Peyer's patch (tissue), 4 donors: Measurements from ENCODE around the gene DPEP2.

Experiments
- POLR2A ChIP-seq, 2 donors: fragments of 450-650 bp; IDR thresholded peaks; one replicate each; pipeline ENCODE4 v1.5.1; 2017; ENCODE audit warnings: antibody characterized with exemption in 2 of 2, mild to moderate bottlenecking in 2 of 2, moderate library complexity in 2 of 2
- TF ChIP-seq, protein P1 (sequence below), 6 experiments: fragments of 450-650 bp in 4 of 6; fragments of 200-600 bp in 2 of 6; sonication (generic) in 1 of 6; IDR thresholded peaks; one replicate each; pipeline ENCODE4 v1.5.1; 2017 to 2019; ENCODE audit warnings: antibody characterized with exemption in 6 of 6, mild to moderate bottlenecking in 3 of 6, moderate library complexity in 1 of 6

DNA sequence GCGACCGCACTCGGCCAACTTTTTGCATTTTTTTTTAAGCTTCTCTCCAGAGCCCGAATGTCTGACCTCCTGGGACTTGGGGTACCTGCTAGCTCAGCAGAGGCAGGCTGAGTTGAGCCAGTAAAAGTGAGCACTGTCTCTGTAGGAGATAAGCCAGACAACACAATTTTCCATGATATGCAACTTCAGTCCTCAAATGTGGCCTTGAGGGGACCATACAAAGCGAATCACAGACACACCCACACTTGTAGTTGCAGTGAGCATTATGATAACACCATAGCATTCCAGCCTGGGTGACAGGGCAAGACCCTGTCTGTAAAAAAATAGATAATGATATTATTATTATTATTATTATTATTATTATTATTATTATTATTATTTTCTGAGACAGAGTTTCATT lies 2.6 kb downstream of the DPEP2 start:
- TF ChIP-seq, protein P1, sequence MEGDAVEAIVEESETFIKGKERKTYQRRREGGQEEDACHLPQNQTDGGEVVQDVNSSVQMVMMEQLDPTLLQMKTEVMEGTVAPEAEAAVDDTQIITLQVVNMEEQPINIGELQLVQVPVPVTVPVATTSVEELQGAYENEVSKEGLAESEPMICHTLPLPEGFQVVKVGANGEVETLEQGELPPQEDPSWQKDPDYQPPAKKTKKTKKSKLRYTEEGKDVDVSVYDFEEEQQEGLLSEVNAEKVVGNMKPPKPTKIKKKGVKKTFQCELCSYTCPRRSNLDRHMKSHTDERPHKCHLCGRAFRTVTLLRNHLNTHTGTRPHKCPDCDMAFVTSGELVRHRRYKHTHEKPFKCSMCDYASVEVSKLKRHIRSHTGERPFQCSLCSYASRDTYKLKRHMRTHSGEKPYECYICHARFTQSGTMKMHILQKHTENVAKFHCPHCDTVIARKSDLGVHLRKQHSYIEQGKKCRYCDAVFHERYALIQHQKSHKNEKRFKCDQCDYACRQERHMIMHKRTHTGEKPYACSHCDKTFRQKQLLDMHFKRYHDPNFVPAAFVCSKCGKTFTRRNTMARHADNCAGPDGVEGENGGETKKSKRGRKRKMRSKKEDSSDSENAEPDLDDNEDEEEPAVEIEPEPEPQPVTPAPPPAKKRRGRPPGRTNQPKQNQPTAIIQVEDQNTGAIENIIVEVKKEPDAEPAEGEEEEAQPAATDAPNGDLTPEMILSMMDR (IDR thresholded peaks at IDR 0.05), result no peak
- TF ChIP-seq POLR2A (IDR thresholded peaks at IDR 0.05), result no peak
